HL-60/S4 treated with phorbol 12-myristate 13-acetate at 8.2 ng/mL for 4 days and 3 days (cell line): Measurements from ENCODE around the gene MRM1.

Experiments
- in situ Hi-C: fragments of 300-500 bp; cut with MboI; formaldehyde crosslinking; loops from 2 replicates; pipeline ENCODE4 v1.15.0; 2022; ENCODE audit warnings: low sequenced_read_pairs

MRM1 gene

DNA sequence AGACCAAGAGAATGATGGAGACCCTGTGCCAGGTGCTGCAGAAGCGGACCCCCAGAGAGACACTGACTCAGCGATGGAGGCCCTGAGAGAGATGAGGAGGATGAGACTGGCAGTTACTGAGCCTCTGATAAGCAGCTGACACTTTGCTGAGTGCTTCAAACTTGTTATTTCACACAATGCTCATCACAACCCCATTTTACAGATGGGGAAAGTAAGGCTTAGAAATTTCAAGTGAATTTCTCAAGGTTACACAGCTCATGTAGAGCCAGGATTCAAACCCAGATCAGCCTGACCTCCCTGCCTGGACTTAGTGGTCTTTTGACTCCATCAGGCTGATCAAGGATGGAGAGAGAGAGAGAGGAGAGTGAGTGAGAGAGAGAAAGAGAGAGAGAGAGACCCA, 27.2 kb downstream of the MRM1 start:
- in situ Hi-C loops = loop anchor here (25.0 kb wide), 1 partner anchor 609 kb away; no protein-coding TSS in a partner anchor

- in situ Hi-C loops = loop anchor here (25.0 kb wide), 1 partner anchor 608 kb away; no protein-coding TSS in a partner anchor
Observed at GRCh38 chr17:36629252-36629847, 28.0 kb downstream of the MRM1 start.

DNA sequence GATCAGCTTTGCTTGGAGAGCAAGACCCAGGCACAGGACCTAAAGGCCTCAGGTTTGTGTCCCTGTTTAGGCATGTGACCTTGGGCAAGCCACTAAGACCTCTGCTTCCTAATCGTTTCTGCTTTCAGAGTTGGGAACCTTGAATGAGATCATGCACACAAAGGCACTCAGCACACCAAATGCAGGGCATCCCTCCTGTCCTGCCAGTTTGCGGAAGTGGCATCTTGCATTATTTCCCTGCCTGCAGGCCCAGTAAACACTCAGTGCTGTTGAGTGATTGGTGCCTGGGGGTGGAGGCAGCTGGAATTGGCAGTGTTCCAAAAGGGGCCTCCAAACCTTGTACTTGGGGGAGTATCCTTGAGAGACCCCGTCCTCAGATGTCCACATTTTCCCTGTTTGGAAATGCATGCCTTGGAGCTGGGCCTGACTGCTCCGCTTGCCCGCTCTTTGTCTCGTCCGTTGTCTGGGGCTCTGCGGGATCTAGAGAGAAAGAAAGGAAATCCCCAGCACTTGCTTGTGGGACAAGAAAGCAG, 28.7 kb downstream of the MRM1 start:
- in situ Hi-C loops = loop anchor here (25.0 kb wide), 1 partner anchor 607 kb away; no protein-coding TSS in a partner anchor

- in situ Hi-C loops = loop anchor here (25.0 kb wide), 1 partner anchor 606 kb away; no protein-coding TSS in a partner anchor
Observed at GRCh38 chr17:36631022-36631421, 29.6 kb downstream of the MRM1 start.

GRCh38 chr17:36632916-36633771, 31.8 kb downstream of the MRM1 start:
- in situ Hi-C loops = loop anchor here (25.0 kb wide), 1 partner anchor 604 kb away; no protein-coding TSS in a partner anchor

DNA sequence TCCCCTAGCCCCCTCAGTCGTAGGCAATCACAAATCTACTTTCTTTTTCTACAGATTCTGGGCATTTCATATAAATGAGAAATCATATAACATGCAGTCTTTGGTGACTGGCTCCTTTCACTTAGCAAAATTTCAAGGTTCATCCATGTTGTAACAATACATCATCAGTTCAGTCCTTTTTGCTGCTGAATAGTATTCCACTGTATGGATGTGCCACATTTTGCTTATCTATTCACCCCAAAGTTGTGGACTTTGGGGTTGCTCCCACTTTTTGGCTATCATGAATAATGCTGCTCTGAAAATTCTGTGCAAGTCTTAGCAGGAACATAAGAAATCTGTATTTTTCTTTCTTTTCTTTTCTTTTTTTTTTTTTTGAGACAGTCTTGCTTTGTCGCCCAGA, 39.0 kb downstream of the MRM1 start:
- in situ Hi-C loops = loop anchor here (25.0 kb wide), 1 partner anchor 597 kb away; no protein-coding TSS in a partner anchor

- in situ Hi-C loops = loop anchor here (25.0 kb wide), 1 partner anchor 596 kb away; no protein-coding TSS in a partner anchor
Observed at GRCh38 chr17:36640836-36641235, 39.5 kb downstream of the MRM1 start.

GRCh38 chr17:36641331-36641876, 40.0 kb downstream of the MRM1 start:
- in situ Hi-C loops = loop anchor here (25.0 kb wide), 1 partner anchor 596 kb away; no protein-coding TSS in a partner anchor

DNA sequence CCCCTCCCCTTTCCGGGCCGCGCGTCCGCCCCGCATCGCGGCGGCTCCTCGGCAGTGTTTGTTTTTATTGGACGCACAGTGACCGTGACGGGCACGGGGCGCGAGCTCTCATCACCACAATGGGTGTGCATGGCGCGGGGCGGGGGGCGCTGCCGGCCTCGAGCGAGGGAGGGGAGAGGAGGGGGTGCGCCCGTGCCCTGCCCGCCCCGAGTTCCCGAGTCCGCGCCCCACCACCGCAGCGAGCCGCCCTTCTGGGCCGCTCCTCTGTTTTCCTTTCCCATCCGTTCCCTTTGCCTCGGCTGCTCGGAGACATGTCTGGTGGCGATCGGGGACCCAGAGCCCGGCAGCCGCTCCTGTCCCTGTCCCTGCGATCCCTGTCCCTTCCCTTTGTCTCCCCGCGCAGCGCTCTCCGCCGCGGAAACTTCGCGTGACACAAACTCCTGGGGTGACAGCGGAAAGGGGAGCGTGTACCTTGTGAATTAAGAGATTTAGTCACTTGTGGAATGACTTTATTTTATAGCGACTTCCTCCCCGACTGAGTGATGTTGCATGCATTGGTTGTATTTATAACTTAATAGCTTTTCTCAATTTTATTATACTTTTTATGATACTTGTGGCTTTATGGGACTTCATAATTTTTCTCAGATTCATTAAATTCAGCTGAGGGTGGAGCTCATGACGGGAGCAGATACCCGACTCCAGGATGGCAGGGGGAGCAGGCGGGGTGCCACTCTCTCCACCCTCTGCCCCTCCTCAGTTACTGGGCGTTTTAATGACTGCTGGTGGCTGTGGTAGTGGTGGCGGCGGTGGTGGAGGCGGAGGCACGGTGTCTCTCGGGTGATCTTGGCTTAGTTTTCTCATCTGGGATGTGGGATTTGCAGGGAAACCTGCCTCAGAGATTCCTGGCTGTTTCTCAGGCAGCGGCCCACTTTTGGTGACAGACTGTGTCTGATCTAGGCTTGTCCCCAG, 40.8 kb downstream of the MRM1 start:
- in situ Hi-C loops = loop anchor here (25.0 kb wide), 1 partner anchor 595 kb away; no protein-coding TSS in a partner anchor

DNA sequence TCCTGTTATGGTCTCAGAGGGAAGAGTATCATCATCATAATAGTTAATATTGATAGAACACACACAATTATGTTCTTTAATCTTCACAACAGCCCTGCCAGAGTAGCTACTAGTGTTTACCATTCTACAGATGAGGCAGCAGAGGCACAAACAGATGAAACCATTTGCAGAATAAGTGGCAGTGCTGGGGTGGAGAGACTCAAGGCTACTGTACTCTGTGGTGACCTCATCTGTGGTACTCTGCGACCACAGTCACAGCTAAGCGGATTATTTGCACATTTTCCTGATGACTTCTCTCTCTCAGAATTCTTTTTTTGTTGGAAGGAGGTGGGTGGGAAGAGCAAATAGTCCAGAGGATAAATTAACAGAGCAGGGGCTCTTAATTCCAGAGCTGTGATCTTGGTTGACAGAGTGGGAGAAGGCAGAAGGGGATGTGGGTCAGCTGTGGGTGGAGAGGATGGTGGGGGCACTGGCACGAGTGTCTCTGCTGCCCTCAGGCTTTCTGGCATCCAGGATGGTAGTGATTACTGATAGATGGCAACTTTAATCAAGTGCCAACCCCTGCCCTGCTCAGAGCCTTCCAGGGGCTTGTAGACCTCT, 41.8 kb downstream of the MRM1 start:
- in situ Hi-C loops = loop anchor here (25.0 kb wide), 1 partner anchor 594 kb away; no protein-coding TSS in a partner anchor

- in situ Hi-C loops = loop anchor here (25.0 kb wide), 1 partner anchor 592 kb away; no protein-coding TSS in a partner anchor
Observed at GRCh38 chr17:36645422-36645821, 44.0 kb downstream of the MRM1 start.

DNA sequence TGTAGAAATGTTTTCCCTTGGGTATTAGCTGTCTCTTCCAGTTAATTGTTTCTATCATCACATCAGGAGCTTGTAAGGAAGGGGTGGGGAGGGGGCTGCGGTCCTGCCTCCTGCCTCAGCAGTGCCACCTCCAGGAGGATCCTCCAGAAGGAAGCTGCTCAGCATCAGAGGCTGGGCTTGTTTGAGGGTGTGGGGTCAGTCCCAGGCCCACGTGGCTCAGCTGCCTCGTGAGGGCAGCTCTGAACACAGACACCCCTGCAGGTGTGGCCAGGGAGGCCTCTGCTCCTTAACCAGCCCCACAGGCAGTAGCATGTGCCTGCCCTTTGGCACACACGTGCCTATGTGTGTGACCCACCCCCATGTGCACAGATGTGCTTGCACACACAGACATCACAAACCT, 46.3 kb downstream of the MRM1 start:
- in situ Hi-C loops = loop anchor here (25.0 kb wide), 1 partner anchor 590 kb away; no protein-coding TSS in a partner anchor

GRCh38 chr17:36650096-36650775, 48.9 kb downstream of the MRM1 start:
- in situ Hi-C loops = no loop called here

GRCh38 chr17:36653374-36653773, 52.0 kb downstream of the MRM1 start:
- in situ Hi-C loops = no loop called here

DNA sequence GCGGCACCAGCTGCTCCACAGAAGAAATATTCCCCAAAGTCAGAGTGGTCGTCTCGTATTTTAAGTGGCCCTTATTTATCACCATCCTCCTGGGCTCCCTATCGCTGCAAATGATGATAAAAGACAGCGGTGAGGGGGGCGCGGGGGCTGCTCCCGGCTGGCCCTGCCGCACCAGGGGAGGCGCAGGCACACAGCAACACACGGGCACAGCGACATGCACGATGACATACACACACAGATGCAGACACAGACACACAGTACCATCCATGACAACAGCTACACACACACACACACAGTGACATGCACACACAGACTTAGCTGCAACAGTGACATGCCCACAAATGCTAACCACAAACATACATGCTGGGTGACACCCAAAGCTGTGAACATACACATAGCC, 52.5 kb downstream of the MRM1 start:
- in situ Hi-C loops = no loop called here

DNA sequence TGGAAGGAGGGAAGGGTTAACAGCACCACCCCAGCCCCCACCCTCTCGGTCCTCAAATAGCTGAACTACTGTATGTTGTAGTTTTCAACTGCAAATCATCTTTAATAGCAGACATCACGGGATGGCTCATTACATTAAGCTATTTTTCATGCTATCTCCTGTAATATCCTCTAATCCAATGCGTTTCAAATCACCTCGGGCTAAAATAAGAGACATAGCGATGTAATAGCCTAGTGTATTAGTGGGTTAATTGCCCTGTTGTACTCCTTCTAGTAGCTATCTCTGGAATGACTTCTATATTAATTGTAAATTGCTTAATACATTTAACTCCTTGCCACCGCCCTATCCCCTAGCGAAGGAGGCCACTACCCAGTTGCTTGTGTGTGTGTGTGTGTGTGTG, 54.3 kb downstream of the MRM1 start:
- in situ Hi-C loops = no loop called here

GRCh38 chr17:36657390-36657762, 56.0 kb downstream of the MRM1 start:
- in situ Hi-C loops = no loop called here

- in situ Hi-C loops = no loop called here
Observed at GRCh38 chr17:36657763-36658490, 56.5 kb downstream of the MRM1 start.
